HG03354 (cell line): ENCODE data around the gene LY6G6D.
A peak's percentile ranks its signal among the peaks of the same experiment; 100 is the strongest.
"Not testable (repeated sequence)": the region's sequence is repeated elsewhere in the genome, so short reads cannot be mapped to it uniquely, and the experiment has no call there.

Experiments
- ATAC-seq: cut with Tn5 transposase; IDR thresholded peaks from one replicate; pipeline ENCODE4 v1.9.1; 2021; ENCODE audit warnings: mild to moderate bottlenecking; ENCODE audit not compliant: unreplicated experiment, poor library complexity, severe bottlenecking

The LY6G6D gene

GRCh38 chr6:31691078-31691463 lies 24.1 kb upstream of the LY6G6D start:
- ATAC-seq = no peak

GRCh38 chr6:31691564-31692108 lies 23.5 kb upstream of the LY6G6D start:
- no peak for ATAC-seq

GRCh38 chr6:31692353-31692752 lies 22.8 kb upstream of the LY6G6D start:
- ATAC-seq = no peak

- no peak for ATAC-seq
These were observed 22.3 kb upstream of the LY6G6D start for GRCh38 chr6:31692886-31693285.

- no peak for ATAC-seq
These were observed 21.6 kb upstream of the LY6G6D start for GRCh38 chr6:31693535-31693934.

- ATAC-seq = no peak
These were observed 17.6 kb upstream of the LY6G6D start for GRCh38 chr6:31697555-31697954.

GRCh38 chr6:31700740-31701401 lies 14.3 kb upstream of the LY6G6D start:
- no peak for ATAC-seq

GRCh38 chr6:31701666-31702404 lies 13.3 kb upstream of the LY6G6D start:
- no peak for ATAC-seq

- no peak for ATAC-seq
These were observed 12.7 kb upstream of the LY6G6D start for GRCh38 chr6:31702405-31702818.

GRCh38 chr6:31702819-31703716 lies 12.1 kb upstream of the LY6G6D start, which contains the start of gene ABHD16A:
Gene ABHD16A, minus strand, starts transcription at chr6:31703324. Its CDS starts 43 bp downstream, at chr6:31703281.
- peak; percentile 87 for ATAC-seq

- no peak for ATAC-seq
These were observed 9.2 kb upstream of the LY6G6D start for GRCh38 chr6:31705931-31706330.

- no peak for ATAC-seq
These were observed 8.5 kb upstream of the LY6G6D start, which contains the start of gene LY6G6F for GRCh38 chr6:31706599-31706998. Gene LY6G6F, plus strand, starts transcription at chr6:31706866. Its CDS starts 41 bp downstream, at chr6:31706907.

- no peak for ATAC-seq
These were observed 7.4 kb upstream of the LY6G6D start for GRCh38 chr6:31707701-31708100.

GRCh38 chr6:31708224-31708623 lies 6.9 kb upstream of the LY6G6D start:
- ATAC-seq = no peak

- not testable (repeated sequence) for ATAC-seq
These were observed 6.0 kb upstream of the LY6G6D start for GRCh38 chr6:31709157-31709556.

- no peak for ATAC-seq
These were observed 4.5 kb upstream of the LY6G6D start for GRCh38 chr6:31710523-31711219.

GRCh38 chr6:31711233-31711632 lies 3.9 kb upstream of the LY6G6D start:
- ATAC-seq = no peak

GRCh38 chr6:31712296-31712695 lies 2.9 kb upstream of the LY6G6D start:
- ATAC-seq = no peak

GRCh38 chr6:31713465-31713864 lies 1.7 kb upstream of the LY6G6D start:
- no peak for ATAC-seq
